Stomach smooth muscle (tissue), 2 donors: ENCODE results near the gene SEC61G.
A peak's percentile ranks its signal among the peaks of the same experiment; 100 is the strongest.

Source experiments
- H3K27ac ChIP-seq: one replicate; pipeline ENCODE4 v1.7.0; 2013; ENCODE audit warnings: mild to moderate bottlenecking, low read length, inconsistent platforms
- H3K27me3 ChIP-seq, 2 donors: one replicate each; pipeline ENCODE4 v1.7.0; 2013; ENCODE audit warnings: low read length in 2 of 2; ENCODE audit not compliant: insufficient read depth in 2 of 2, control insufficient read depth in 1 of 2
- H3K36me3 ChIP-seq, 2 donors: one replicate each; pipeline ENCODE4 v1.7.0; 2013; ENCODE audit warnings: low read length in 2 of 2; ENCODE audit not compliant: control insufficient read depth in 2 of 2, insufficient read depth in 2 of 2
- H3K4me1 ChIP-seq: one replicate; pipeline ENCODE4 v1.7.0; 2013; ENCODE audit warnings: low read length; ENCODE audit not compliant: control insufficient read depth, insufficient read depth
- H3K4me3 ChIP-seq, 2 donors: one replicate each; pipeline ENCODE4 v1.7.0; 2013; ENCODE audit warnings: low read length in 2 of 2
- H3K9ac ChIP-seq, 2 donors: one replicate each; pipeline ENCODE4 v1.7.0; 2013; ENCODE audit warnings: low read length in 2 of 2, mild to moderate bottlenecking in 1 of 2
- H3K9me3 ChIP-seq, 2 donors: one replicate each; pipeline ENCODE4 v1.7.0; 2013; ENCODE audit warnings: low read length in 2 of 2; ENCODE audit not compliant: control insufficient read depth in 2 of 2
- donor health status: healthy.
- donor health status: Pancreatic carcinoma.

The SEC61G gene

DNA sequence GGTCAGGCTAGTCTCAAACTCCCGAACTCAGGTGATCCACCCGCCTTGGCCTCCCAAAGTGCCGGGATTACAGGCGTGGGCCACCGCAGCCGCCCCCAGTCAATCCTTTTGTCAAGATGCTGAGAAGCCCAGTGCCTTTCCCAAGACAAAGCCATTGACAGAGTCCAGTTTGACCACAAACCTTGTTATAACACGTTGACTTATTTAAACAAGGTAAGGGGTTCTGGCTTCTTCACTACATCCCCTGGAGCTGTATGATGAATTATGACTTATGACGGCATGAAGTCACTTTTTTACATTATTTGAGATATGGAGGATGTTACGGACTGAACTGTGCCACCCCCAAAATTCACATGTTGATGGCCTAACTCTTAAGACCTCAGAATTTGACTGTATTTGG lies 5.8 kb upstream of the SEC61G start:
- H3K4me1 ChIP-seq: peaks cover 2% of the 10 kb centered on the region
- H3K4me3 ChIP-seq: no peak overlapping the region
- peaks cover 4 to 5% of the 10 kb centered on the region in 2 donors for H3K27me3 ChIP-seq

DNA sequence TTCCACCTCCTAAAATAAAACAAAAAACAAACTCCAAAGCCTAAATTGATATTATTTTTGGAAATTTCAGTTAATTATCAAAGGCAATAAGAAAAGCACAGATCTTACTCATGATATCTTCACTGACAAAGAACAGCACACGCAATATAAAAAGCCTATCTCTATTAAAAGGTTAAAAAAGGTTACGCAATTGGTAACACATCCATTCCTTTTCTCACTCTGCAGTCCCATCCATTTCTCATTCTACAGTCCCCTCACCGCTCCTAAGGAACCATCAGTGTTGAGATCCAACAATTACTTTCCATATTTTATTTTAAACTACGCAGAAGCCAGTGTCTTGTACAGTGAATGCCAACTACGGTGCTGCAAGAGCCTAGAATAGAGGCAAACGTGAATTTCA lies 1.3 kb downstream of the SEC61G start:
- H3K4me3 ChIP-seq: peak overlapping the region; percentile 92 to 98
- peaks cover 17% of the 10 kb centered on the region for H3K4me1 ChIP-seq
- H3K27me3 ChIP-seq: no peaks in the 10 kb centered on the region
- H3K9ac ChIP-seq: peak overlapping the region; percentile 37 to 89
- no peaks in the 10 kb centered on the region for H3K9me3 ChIP-seq
- H3K27ac ChIP-seq: no peak overlapping the region
- no peaks in the 10 kb centered on the region for H3K36me3 ChIP-seq

More for the DNA sequence above, 5.8 kb upstream of the SEC61G start:
- Histone ChIP-seq H3K27ac (no peak overlapping the region), H3K9ac (no peak overlapping the region), H3K36me3 (no peaks in the 10 kb centered on the region), H3K9me3 (no peaks in the 10 kb centered on the region)

DNA sequence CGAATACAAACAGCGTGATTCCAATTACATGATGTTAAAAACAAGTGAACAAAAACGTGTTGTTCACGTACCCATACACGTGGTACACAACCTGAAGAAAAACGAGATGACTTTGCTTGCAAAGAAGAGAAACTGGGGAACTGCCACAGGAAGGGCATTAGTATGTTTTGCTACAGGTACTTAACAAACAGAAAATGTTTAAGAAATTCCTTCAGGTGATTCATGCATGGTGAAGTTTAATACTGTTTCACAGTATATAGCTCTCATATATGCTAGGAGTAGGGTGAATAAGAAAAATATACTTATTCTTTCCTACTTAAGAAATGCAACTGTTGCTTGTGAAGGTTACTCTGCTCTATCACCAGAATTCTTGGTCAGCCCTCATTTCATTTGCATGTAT lies 9.8 kb downstream of the SEC61G start:
- H3K27me3 ChIP-seq: no peaks in the 10 kb centered on the region
- H3K9me3 ChIP-seq: no peaks in the 10 kb centered on the region
- H3K4me1 ChIP-seq: no peaks in the 10 kb centered on the region
- no peak overlapping the region for H3K9ac ChIP-seq
- H3K36me3 ChIP-seq: peaks cover 10 to 16% of the 10 kb centered on the region in 2 donors
- H3K4me3 ChIP-seq: no peak overlapping the region
- H3K27ac ChIP-seq: no peak overlapping the region

- Histone ChIP-seq H3K27ac (no peak overlapping the region), H3K9me3 (no peaks in the 10 kb centered on the region), H3K4me1 (no peaks in the 10 kb centered on the region), H3K9ac (no peak overlapping the region), H3K27me3 (no peaks in the 10 kb centered on the region), H3K4me3 (no peak overlapping the region), H3K36me3 (peaks cover 10 to 16% of the 10 kb centered on the region in 2 donors)
Observed at GRCh38 chr7:54747234-54747633, 11.8 kb downstream of the SEC61G start.

- H3K27ac ChIP-seq: no peak overlapping the region
- H3K4me1 ChIP-seq: no peaks in the 10 kb centered on the region
- no peaks in the 10 kb centered on the region for H3K27me3 ChIP-seq
- H3K9me3 ChIP-seq: no peaks in the 10 kb centered on the region
- no peak overlapping the region for H3K4me3 ChIP-seq
- peaks cover 0 to 7% of the 10 kb centered on the region in 2 donors for H3K36me3 ChIP-seq
- H3K9ac ChIP-seq: no peak overlapping the region
Observed at GRCh38 chr7:54743580-54743979, 15.4 kb downstream of the SEC61G start.

DNA sequence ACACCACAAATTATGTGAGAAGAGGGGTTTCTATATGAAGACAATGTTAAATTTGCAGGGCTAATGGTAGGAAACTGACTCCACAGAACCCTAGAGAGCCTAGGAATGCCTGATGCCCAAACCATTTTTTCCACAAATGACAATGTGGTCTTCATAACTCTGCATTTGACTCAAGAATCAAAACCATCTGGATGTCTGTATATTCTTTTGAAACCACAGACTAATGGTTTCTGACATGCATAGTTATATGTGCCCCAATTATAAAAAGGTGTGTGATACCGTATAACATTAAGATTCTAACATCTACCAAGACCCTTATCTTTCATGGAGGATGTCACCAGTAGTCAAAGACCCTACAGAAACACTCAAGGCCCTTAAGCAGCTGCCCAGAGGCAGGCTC lies 20.3 kb downstream of the SEC61G start:
- no peaks in the 10 kb centered on the region for H3K36me3 ChIP-seq
- no peak overlapping the region for H3K27ac ChIP-seq
- no peaks in the 10 kb centered on the region for H3K27me3 ChIP-seq
- H3K9ac ChIP-seq: no peak overlapping the region
- H3K4me3 ChIP-seq: no peak overlapping the region
- no peaks in the 10 kb centered on the region for H3K4me1 ChIP-seq
- H3K9me3 ChIP-seq: no peaks in the 10 kb centered on the region

GRCh38 chr7:54729107-54729506 lies 29.9 kb downstream of the SEC61G start:
- H3K4me3 ChIP-seq: no peak overlapping the region
- H3K9ac ChIP-seq: no peak overlapping the region
- no peaks in the 10 kb centered on the region for H3K27me3 ChIP-seq

GRCh38 chr7:54728411-54728810 lies 30.6 kb downstream of the SEC61G start:
- no peaks in the 10 kb centered on the region for H3K27me3 ChIP-seq
- H3K4me1 ChIP-seq: no peaks in the 10 kb centered on the region
- no peak overlapping the region for H3K9ac ChIP-seq
- H3K4me3 ChIP-seq: no peak overlapping the region
- no peak overlapping the region for H3K27ac ChIP-seq
- H3K9me3 ChIP-seq: peaks cover 0 to 3% of the 10 kb centered on the region in 2 donors
- no peaks in the 10 kb centered on the region for H3K36me3 ChIP-seq

More at GRCh38 chr7:54729107-54729506, 29.9 kb downstream of the SEC61G start:
- peaks cover 0 to 3% of the 10 kb centered on the region in 2 donors for H3K9me3 ChIP-seq
- no peaks in the 10 kb centered on the region for H3K4me1 ChIP-seq
- H3K36me3 ChIP-seq: no peaks in the 10 kb centered on the region
- H3K27ac ChIP-seq: no peak overlapping the region

GRCh38 chr7:54725255-54725654 lies 33.8 kb downstream of the SEC61G start:
- peaks cover 0 to 3% of the 10 kb centered on the region in 2 donors for H3K9me3 ChIP-seq
- no peaks in the 10 kb centered on the region for H3K36me3 ChIP-seq
- no peaks in the 10 kb centered on the region for H3K4me1 ChIP-seq
- H3K4me3 ChIP-seq: no peak overlapping the region
- no peak overlapping the region for H3K27ac ChIP-seq
- H3K9ac ChIP-seq: no peak overlapping the region
- no peaks in the 10 kb centered on the region for H3K27me3 ChIP-seq

DNA sequence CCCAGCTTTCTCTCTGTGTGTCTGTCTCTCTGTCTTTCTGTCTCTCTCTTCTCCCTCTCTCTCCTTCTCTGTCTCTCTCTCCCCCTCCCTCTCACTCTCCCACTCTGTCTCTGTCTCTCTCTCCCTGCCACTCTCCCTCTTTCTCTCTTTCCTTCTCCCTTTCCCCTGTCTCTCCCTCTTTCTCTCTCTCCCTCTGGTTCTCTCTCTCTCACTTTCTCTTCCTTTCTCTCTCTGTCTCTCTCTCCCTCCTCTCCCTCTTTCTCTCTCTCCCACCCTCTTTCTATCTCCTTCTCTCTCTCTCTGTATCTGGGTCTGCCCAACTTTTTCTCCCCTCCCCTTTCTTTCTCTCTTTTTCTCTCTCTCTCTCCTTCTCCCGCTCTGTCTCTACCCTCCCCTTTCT lies 36.5 kb downstream of the SEC61G start:
- peaks cover 0 to 2% of the 10 kb centered on the region in 2 donors for H3K9me3 ChIP-seq
- no peaks in the 10 kb centered on the region for H3K36me3 ChIP-seq
- H3K27ac ChIP-seq: no peak overlapping the region
- no peak overlapping the region for H3K9ac ChIP-seq
- H3K4me1 ChIP-seq: no peaks in the 10 kb centered on the region
- no peaks in the 10 kb centered on the region for H3K27me3 ChIP-seq
- no peak overlapping the region for H3K4me3 ChIP-seq

DNA sequence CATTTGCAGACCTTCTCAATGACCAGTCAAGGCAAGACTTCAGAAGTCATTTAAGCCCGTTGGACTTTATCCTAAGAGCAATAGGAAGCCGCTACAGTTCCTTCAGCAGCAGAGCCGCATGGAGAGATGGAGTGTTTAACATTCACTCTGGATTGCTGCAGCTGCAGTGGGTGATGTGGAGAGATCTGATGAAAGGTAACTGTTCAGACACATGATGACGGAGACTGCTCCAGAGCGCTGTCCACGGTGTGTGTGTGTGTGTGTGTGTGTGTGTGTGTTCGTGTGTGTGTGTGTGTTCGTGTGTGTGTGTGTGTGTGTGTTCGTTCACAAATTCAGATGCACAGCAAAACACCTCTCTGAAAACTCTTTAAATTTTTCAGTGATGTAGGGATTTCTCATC lies 37.0 kb downstream of the SEC61G start:
- Histone ChIP-seq H3K4me1 (no peaks in the 10 kb centered on the region), H3K9me3 (peaks cover 0 to 7% of the 10 kb centered on the region in 2 donors), H3K9ac (no peak overlapping the region), H3K36me3 (no peaks in the 10 kb centered on the region), H3K27ac (no peak overlapping the region), H3K27me3 (no peaks in the 10 kb centered on the region), H3K4me3 (no peak overlapping the region)
